ENCODE results near the gene THBS4.

Gene THBS4

GRCh38 chr5:80043187-80043586 lies 8.0 kb downstream of the THBS4 start:
- no peaks in the 10 kb centered on the region for H3K36me3 ChIP-seq (ENCODE audit: control insufficient read depth, insufficient read depth, low read length)
- no peak for DNase-seq (ENCODE audit: low read depth, low spot score)

GRCh38 chr5:80048084-80048780 lies 13.1 kb downstream of the THBS4 start:
- no peaks in the 10 kb centered on the region for H3K4me1 ChIP-seq (ENCODE audit: control insufficient read depth, insufficient read depth, low read length)
- no peaks in the 10 kb centered on the region for H3K9me3 ChIP-seq (ENCODE audit: control insufficient read depth, insufficient read depth, low read length)
- H3K36me3 ChIP-seq (ENCODE audit: control insufficient read depth, insufficient read depth, low read length), result no peaks in the 10 kb centered on the region
- DNase-seq (ENCODE audit: low read depth, low spot score), result no peak
- no peak overlapping the region for H3K27ac ChIP-seq (ENCODE audit: low read length)
- H3K27me3 ChIP-seq (ENCODE audit: control insufficient read depth, insufficient read depth, low read length), result no peaks in the 10 kb centered on the region
- H3K4me3 ChIP-seq (ENCODE audit: low read length), result no peak overlapping the region

More at GRCh38 chr5:80043187-80043586, 8.0 kb downstream of the THBS4 start:
- H3K9me3 ChIP-seq (ENCODE audit: control insufficient read depth, insufficient read depth, low read length), result no peaks in the 10 kb centered on the region
- no peak overlapping the region for H3K27ac ChIP-seq (ENCODE audit: low read length)
- no peaks in the 10 kb centered on the region for H3K27me3 ChIP-seq (ENCODE audit: control insufficient read depth, insufficient read depth, low read length)
- no peaks in the 10 kb centered on the region for H3K4me1 ChIP-seq (ENCODE audit: control insufficient read depth, insufficient read depth, low read length)
- H3K4me3 ChIP-seq (ENCODE audit: low read length), result no peak overlapping the region
- no CpG with 5 or more reads among the region's 4 CpGs for WGBS (ENCODE audit: insufficient coverage, insufficient read length)

GRCh38 chr5:80052464-80052863 lies 17.3 kb downstream of the THBS4 start:
- no peaks in the 10 kb centered on the region for H3K36me3 ChIP-seq (ENCODE audit: control insufficient read depth, insufficient read depth, low read length)
- 100% methylated on average over 1 of the region's 8 CpGs for WGBS (ENCODE audit: insufficient coverage, insufficient read length)

GRCh38 chr5:80054682-80055081 lies 19.5 kb downstream of the THBS4 start:
- Histone ChIP-seq H3K27ac (ENCODE audit: low read length) (no peak overlapping the region), H3K9me3 (ENCODE audit: control insufficient read depth, insufficient read depth, low read length) (no peaks in the 10 kb centered on the region), H3K36me3 (ENCODE audit: control insufficient read depth, insufficient read depth, low read length) (no peaks in the 10 kb centered on the region), H3K4me3 (ENCODE audit: low read length) (no peak overlapping the region), H3K4me1 (ENCODE audit: control insufficient read depth, insufficient read depth, low read length) (peaks cover 2% of the 10 kb centered on the region; the same call in 1 of the 2 replicates), H3K27me3 (ENCODE audit: control insufficient read depth, insufficient read depth, low read length) (no peaks in the 10 kb centered on the region)
- WGBS (ENCODE audit: insufficient coverage, insufficient read length), result no CpG with 5 or more reads among the region's 5 CpGs
- DNase-seq (ENCODE audit: low read depth, low spot score), result no peak

More at GRCh38 chr5:80052464-80052863, 17.3 kb downstream of the THBS4 start:
- Histone ChIP-seq H3K4me1 (ENCODE audit: control insufficient read depth, insufficient read depth, low read length) (peaks cover 2% of the 10 kb centered on the region; the same call in 1 of the 2 replicates), H3K27ac (ENCODE audit: low read length) (no peak overlapping the region), H3K9me3 (ENCODE audit: control insufficient read depth, insufficient read depth, low read length) (no peaks in the 10 kb centered on the region), H3K27me3 (ENCODE audit: control insufficient read depth, insufficient read depth, low read length) (no peaks in the 10 kb centered on the region), H3K4me3 (ENCODE audit: low read length) (no peak overlapping the region)
- no peak for DNase-seq (ENCODE audit: low read depth, low spot score)

- peak; percentile 16 for DNase-seq (ENCODE audit: low read depth, low spot score)
- Histone ChIP-seq H3K27ac (ENCODE audit: low read length) (no peak overlapping the region), H3K4me3 (ENCODE audit: low read length) (no peak overlapping the region), H3K36me3 (ENCODE audit: control insufficient read depth, insufficient read depth, low read length) (no peaks in the 10 kb centered on the region), H3K27me3 (ENCODE audit: control insufficient read depth, insufficient read depth, low read length) (no peaks in the 10 kb centered on the region), H3K4me1 (ENCODE audit: control insufficient read depth, insufficient read depth, low read length) (peaks cover 2% of the 10 kb centered on the region; the same call in 1 of the 2 replicates), H3K9me3 (ENCODE audit: control insufficient read depth, insufficient read depth, low read length) (no peaks in the 10 kb centered on the region)
- no CpG with 5 or more reads among the region's 11 CpGs for WGBS (ENCODE audit: insufficient coverage, insufficient read length)
Measured at GRCh38 chr5:80055491-80056170, 20.5 kb downstream of the THBS4 start.

GRCh38 chr5:80057099-80057498 lies 22.0 kb downstream of the THBS4 start:
- WGBS (ENCODE audit: insufficient coverage, insufficient read length), result no CpG with 5 or more reads among the region's 2 CpGs

GRCh38 chr5:80057921-80058320 lies 22.8 kb downstream of the THBS4 start:
- Histone ChIP-seq H3K36me3 (ENCODE audit: control insufficient read depth, insufficient read depth, low read length) (no peaks in the 10 kb centered on the region), H3K27me3 (ENCODE audit: control insufficient read depth, insufficient read depth, low read length) (no peaks in the 10 kb centered on the region), H3K4me1 (ENCODE audit: control insufficient read depth, insufficient read depth, low read length) (peaks cover 2% of the 10 kb centered on the region; the same call in 1 of the 2 replicates), H3K9me3 (ENCODE audit: control insufficient read depth, insufficient read depth, low read length) (no peaks in the 10 kb centered on the region), H3K4me3 (ENCODE audit: low read length) (no peak overlapping the region), H3K27ac (ENCODE audit: low read length) (no peak overlapping the region)
- no peak for DNase-seq (ENCODE audit: low read depth, low spot score)
- WGBS (ENCODE audit: insufficient coverage, insufficient read length), result no CpG with 5 or more reads among the region's 2 CpGs

More at GRCh38 chr5:80057099-80057498, 22.0 kb downstream of the THBS4 start:
- H3K27me3 ChIP-seq (ENCODE audit: control insufficient read depth, insufficient read depth, low read length), result no peaks in the 10 kb centered on the region
- H3K4me3 ChIP-seq (ENCODE audit: low read length), result no peak overlapping the region
- H3K36me3 ChIP-seq (ENCODE audit: control insufficient read depth, insufficient read depth, low read length), result no peaks in the 10 kb centered on the region
- no peak for DNase-seq (ENCODE audit: low read depth, low spot score)
- H3K27ac ChIP-seq (ENCODE audit: low read length), result no peak overlapping the region
- no peaks in the 10 kb centered on the region for H3K9me3 ChIP-seq (ENCODE audit: control insufficient read depth, insufficient read depth, low read length)
- peaks cover 2% of the 10 kb centered on the region; the same call in 1 of the 2 replicates for H3K4me1 ChIP-seq (ENCODE audit: control insufficient read depth, insufficient read depth, low read length)

GRCh38 chr5:80059354-80059980 lies 24.3 kb downstream of the THBS4 start:
- Histone ChIP-seq H3K36me3 (ENCODE audit: control insufficient read depth, insufficient read depth, low read length) (no peaks in the 10 kb centered on the region), H3K4me1 (ENCODE audit: control insufficient read depth, insufficient read depth, low read length) (peaks cover 2% of the 10 kb centered on the region; the same call in 1 of the 2 replicates), H3K27ac (ENCODE audit: low read length) (no peak overlapping the region), H3K4me3 (ENCODE audit: low read length) (no peak overlapping the region), H3K9me3 (ENCODE audit: control insufficient read depth, insufficient read depth, low read length) (no peaks in the 10 kb centered on the region), H3K27me3 (ENCODE audit: control insufficient read depth, insufficient read depth, low read length) (no peaks in the 10 kb centered on the region)
- no peak for DNase-seq (ENCODE audit: low read depth, low spot score)
- no CpG with 5 or more reads among the region's 18 CpGs for WGBS (ENCODE audit: insufficient coverage, insufficient read length)

GRCh38 chr5:80060966-80061365 lies 25.8 kb downstream of the THBS4 start:
- Histone ChIP-seq H3K9me3 (ENCODE audit: control insufficient read depth, insufficient read depth, low read length) (no peaks in the 10 kb centered on the region), H3K27me3 (ENCODE audit: control insufficient read depth, insufficient read depth, low read length) (no peaks in the 10 kb centered on the region), H3K27ac (ENCODE audit: low read length) (no peak overlapping the region), H3K4me3 (ENCODE audit: low read length) (no peak overlapping the region), H3K4me1 (ENCODE audit: control insufficient read depth, insufficient read depth, low read length) (no peaks in the 10 kb centered on the region; the same call in 1 of the 2 replicates), H3K36me3 (ENCODE audit: control insufficient read depth, insufficient read depth, low read length) (no peaks in the 10 kb centered on the region)
- WGBS (ENCODE audit: insufficient coverage, insufficient read length), result no CpG with 5 or more reads among the region's 4 CpGs
- no peak for DNase-seq (ENCODE audit: low read depth, low spot score)

GRCh38 chr5:80061547-80061946 lies 26.4 kb downstream of the THBS4 start:
- no peak for DNase-seq (ENCODE audit: low read depth, low spot score)
- no peaks in the 10 kb centered on the region; the same call in 1 of the 2 replicates for H3K4me1 ChIP-seq (ENCODE audit: control insufficient read depth, insufficient read depth, low read length)
- no peaks in the 10 kb centered on the region for H3K36me3 ChIP-seq (ENCODE audit: control insufficient read depth, insufficient read depth, low read length)
- H3K4me3 ChIP-seq (ENCODE audit: low read length), result no peak overlapping the region
- WGBS (ENCODE audit: insufficient coverage, insufficient read length), result no CpG with 5 or more reads among the region's 4 CpGs
- no peak overlapping the region for H3K27ac ChIP-seq (ENCODE audit: low read length)
- no peaks in the 10 kb centered on the region for H3K27me3 ChIP-seq (ENCODE audit: control insufficient read depth, insufficient read depth, low read length)
- H3K9me3 ChIP-seq (ENCODE audit: control insufficient read depth, insufficient read depth, low read length), result no peaks in the 10 kb centered on the region

All from iPS DF 6.9 (cell line).